M059J (cell line): ENCODE data around the gene CD300H. TPM values are rescaled to one million over a fixed set of nuclear protein-coding genes. Genes with fewer than 3 reads are reported as not detected.
"Not testable (repeated sequence)": the region's sequence is repeated elsewhere in the genome, so short reads cannot be mapped to it uniquely, and the experiment has no call there.

Experiments
- DNase-seq: peaks from one replicate; pipeline ENCODE4 v3.0.0-alpha.2; 2012; ENCODE audit warnings: low read depth
- total RNA-seq: library from RNA; depleted of rRNA; stranded (reverse); fragments of >200 nt; shearing (Covaris generic); gene quantifications from 2 replicates; pipeline ENCODE4 v1.2.3, GENCODE V29; 2014

CD300H gene
- total RNA-seq, 1 experiment from 2014 or later: not detected

DNA sequence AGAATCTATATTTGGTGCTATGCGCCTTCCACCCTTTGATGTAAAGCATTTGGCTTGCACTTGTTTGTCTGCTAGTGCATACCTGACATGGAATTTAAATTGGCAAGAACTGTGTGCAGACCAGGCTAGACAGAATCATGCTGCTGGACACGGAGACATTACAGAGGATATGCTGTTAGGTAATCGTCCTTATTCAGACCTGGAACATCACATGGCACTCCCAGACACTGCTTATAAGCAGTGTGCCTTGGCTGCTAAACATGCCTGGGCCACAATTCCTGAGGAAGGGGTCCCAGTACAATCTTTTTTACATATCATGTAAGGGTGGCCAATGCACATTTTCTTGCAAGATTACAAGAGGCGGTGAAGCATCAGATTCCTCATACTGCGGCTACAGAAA lies 18.4 kb upstream of the CD300H start:
- DNase-seq: no peak

GRCh38 chr17:74584292-74585060 lies 17.2 kb upstream of the CD300H start:
- DNase-seq: no peak

- no peak for DNase-seq
Measured at GRCh38 chr17:74582633-74583032, 15.3 kb upstream of the CD300H start.

DNA sequence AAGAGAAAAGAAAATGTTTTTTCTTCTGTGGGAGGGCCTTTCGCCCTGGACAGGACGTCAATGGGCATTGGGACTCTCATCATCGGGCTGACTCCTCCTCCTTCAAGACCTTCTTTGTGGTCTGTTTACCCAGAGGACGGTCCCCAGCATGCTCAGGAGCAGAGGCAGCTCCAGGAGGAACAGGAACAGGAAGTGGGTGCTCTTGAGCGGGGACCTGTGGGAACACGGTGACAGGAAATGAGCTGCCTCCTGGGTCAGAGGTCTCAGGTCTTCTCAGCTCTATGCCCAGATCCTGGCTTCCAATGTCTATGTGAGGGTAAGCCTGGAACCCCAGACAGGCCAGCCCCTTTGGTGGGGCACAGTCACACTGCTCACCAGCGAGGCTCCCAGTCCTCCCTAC lies 12.6 kb upstream of the CD300H start:
- DNase-seq: no peak

GRCh38 chr17:74578979-74579378 lies 11.7 kb upstream of the CD300H start:
- DNase-seq: no peak

DNA sequence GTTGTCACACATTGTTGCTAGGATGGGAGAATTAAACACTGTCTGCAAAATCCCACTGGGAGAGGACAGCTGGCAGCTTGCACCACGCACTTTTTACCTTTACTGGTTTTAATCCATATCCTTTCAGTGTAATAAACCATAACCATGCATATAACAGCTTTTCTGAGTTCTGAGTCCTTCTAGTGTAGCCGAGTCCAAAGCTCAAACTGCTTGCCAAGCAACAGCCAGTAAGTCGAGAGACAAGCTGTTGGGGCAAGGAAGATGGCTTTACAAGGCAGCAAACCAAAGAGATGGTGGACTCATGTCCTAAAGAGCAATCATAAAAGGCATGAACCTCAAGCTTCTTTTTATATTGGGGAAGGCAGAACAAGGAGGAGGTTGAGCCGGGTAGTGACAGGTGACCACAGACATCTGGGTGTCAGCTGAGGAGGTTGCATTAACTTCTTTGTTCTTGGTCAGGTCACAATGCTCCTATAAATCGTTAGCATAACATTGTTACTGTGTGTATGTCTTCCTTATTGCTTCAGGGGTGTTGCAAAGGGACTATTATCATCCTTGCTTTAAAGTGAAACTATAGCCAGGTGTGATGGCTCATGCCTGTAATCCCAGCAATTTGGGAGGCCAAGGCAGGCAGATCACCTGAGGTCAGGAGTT lies 7.3 kb upstream of the CD300H start:
- no peak for DNase-seq

DNA sequence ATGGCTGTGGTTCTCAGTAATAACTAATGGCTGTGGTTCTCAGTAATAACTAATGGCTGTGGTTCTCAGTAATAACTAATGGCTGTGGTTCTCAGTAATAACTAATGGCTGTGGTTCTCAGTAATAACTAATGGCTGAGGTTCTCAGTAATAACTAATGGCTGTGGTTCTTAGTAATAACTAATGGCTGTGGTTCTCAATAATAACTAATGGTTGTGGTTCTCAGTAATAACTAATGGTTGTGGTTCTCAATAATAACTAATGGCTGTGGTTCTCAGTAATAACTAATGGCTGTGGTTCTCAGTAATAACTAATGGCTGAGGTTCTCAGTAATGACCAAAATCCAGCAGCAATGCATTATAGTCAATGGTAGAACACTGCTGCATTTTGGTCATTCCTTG lies 6.3 kb upstream of the CD300H start:
- not testable (repeated sequence) for DNase-seq

DNA sequence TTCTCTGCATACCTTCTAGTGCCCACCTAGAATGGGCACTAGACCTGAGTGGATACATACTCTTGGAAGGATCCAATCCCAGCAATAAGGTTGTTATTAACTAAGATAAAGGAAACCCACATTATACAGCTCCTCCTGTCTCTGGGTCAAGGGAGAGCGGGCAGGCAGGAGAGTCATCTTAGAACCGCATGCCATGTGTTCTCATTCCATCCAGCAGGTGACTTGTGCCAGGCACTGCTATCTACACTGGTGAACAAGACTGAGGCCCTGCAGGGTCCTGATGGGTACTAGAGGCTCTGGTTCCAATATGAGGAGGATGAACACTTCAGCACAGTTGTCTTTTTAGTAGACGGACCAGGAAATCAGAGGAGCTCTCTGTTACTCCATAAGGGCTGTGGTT lies 5.9 kb upstream of the CD300H start:
- DNase-seq: no peak

DNA sequence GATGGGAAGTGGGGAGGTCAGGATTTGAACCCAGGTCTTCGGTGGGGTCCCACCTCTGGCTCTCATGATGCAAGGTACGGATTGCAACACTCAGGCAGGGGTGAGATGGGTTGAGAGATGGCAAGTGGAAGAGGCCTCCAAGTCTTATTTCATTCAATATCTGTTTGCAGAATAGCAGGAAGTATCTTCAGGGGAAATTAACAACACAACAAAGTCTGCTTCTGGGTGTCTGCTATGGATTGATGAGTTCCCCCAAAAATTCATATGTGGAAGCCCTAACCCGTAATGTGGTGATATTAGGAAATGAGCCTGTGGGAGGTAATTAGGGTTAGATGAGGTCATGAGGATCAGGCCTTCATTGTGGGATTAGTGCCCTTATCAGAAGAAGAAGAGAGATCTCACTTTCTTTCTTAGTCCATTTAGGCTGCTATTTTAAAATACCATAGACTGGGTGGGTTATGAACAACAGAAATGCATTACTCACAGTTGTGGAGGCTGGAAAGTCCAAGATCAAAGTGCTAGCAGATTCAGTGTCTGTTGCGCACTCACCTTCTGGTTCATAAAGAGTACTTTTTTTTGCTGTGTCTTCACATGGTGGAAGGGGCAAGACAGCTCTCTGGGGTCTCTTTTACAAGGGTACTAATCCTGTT lies 4.4 kb upstream of the CD300H start:
- DNase-seq: no peak

DNA sequence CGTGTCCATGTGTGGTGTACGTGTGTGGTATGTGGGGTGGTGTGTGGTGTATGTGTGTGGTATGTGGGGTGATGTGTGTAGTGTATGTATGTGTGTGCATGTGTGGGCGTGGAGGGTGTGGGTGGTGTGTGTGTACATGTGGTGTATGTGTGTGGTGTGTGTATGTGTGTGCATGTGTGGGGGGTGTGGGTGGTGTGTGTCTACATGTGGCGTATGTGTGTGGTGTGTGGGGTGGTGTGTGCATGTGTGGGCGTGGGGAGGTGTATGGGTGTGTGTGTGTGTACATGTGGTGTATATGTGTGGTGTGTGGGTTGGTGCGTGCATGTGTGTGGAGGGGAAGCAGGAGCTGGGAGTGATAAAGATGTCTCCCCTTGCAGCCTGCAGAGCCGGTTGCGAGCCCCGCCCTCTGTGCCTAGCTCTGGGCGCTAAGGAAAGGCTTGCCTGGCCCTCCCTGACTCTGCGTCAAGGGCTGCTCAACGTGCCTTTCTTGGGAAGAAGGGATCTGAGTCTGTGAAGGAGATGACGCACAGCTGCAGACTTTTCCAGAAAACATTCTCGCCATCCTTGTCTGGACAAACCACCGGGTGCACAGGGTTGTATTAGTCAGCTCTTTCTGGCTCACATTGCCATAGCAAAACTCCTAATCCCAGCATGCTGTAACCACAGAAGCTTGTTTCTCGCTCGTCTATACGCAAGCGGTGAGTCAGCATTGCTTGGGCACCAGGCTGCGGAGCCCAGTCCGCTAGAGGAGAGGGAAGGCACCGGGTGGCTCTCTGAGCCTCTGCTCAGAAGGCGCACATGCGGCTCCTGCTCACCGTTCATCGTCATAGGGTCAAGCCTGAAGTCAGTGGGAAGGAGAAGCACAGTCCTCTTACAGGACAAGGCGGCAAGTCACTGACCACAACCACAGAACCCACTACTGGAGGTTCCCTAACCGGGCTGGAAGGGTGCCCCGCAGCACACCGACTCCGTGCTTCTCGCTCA lies 2.0 kb upstream of the CD300H start:
- peak; percentile 99 for DNase-seq

- peak; percentile 13 for DNase-seq
Measured at GRCh38 chr17:74568106-74568873, 981 bp upstream of the CD300H start.

DNA sequence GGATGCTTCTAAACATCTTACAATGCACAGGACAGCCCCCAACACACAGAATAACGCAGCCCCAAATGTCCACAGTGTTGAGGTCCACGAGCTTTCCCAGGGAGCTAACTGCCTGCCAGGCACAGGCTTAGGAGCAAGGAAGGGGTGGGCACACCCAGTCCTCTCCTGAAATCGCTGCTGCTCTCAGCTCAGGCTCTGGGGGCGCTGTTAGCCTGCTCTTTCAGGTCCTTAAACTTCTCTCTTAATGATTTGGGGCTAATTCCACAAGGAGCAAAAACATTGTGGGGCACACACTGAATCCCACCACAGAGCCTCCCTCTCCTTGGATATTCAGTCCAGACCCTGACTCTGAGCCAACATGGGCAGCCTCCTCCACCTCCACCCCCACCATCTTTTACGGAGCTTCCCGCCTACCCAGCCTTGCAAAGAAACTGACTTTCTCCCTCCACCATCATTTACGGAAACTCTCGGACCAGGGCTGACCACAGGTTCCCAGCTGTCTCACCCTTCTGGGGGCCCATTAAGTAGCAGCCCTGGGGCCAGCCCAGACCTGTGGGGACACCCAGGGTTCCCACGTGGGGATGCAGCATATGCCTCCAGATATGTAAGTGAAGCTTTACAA lies 1.1 kb downstream of the CD300H start:
- DNase-seq: peak; percentile 46

DNA sequence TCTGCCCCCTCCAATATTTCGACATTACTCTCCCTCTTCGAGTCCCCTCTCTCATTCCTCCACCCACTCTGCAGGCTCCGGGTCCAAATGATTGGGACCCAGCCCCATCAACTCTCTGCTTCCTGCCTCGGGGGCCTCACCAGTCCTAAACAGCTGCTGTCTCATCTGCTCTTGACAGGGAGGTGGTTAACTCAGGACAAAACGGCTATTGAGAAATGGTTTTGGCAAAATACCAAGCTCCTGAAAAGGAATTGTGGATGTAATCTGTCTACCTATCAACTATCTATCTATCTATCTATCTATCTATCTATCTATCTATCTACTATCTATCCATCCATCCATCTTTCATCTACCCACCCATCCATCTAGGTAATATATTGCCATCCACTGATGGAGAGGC lies 2.2 kb downstream of the CD300H start:
- DNase-seq: no peak

DNA sequence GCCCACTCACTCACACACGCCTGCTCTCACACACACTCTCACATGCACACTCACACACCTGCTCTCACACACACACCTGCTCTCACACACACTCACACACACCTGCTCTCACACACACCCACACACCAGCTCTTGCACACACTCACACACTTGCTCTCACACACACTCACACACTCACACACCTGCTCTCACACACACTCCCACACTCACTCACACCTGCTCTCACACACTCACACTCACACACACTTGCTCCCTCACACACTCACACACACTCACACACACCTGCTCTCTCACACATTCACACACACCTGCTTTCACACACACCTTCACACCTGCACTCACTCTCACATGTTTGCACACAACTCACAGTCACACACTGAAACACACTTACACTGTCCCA lies 4.0 kb downstream of the CD300H start:
- no peak for DNase-seq

GRCh38 chr17:74561586-74561985 lies 5.7 kb downstream of the CD300H start:
- no peak for DNase-seq

DNA sequence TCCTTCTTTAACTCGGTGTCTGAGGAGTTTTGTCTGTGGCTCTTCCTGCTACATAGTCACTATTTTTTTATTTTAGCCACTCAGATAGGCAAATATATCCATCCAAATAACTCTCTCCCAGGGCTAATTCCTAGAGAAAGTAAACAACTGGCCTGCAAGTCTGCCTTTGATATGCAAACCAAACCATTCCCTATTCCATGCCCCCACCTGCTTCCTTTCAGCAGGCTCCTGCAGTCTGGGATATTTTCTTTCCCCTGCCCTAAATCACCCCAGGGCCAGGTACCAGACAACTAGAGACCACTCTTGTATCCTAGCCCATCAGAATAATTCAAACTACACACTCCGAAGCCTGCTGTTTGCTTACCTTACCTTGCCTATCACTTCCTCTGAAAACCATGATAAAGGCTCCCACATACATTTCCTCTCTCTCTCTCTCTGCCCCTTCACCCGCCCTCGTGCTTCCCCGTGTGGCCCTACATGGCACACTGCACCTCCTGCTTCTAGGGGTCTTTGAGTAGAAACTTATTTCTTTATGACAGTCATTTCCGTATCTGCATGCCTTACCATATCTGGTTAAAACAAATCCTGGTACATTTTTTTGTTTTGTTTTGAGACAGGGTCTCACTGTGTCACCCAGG lies 8.3 kb downstream of the CD300H start:
- DNase-seq: no peak

GRCh38 chr17:74558402-74558801 lies 8.9 kb downstream of the CD300H start:
- DNase-seq: not testable (repeated sequence)

- no peak for DNase-seq
Measured at GRCh38 chr17:74555427-74555940, 11.8 kb downstream of the CD300H start.

DNA sequence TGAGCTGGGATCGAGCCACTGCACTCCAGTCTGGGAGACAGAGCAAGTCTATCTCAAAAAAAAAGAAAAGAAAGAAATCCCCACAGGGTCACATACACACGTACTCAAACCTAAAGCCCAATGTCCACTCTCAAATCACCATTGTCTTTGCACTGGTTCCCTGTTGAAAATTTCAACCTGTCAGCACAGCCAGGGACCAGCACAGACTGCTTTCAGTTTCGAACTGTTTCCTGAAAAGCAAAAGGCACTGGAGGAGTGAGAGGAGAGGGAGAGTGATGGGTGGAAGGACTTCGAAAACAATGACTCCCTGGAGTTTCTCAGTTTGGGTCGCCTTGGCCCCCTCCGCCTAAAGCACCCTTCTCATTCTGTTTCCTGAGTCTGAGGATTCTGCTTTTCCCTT lies 12.4 kb downstream of the CD300H start:
- no peak for DNase-seq

GRCh38 chr17:74552037-74552436 lies 15.3 kb downstream of the CD300H start:
- peak; percentile 93 for DNase-seq
